Measurements from ENCODE around the gene HTATIP2. TPM values are rescaled to one million over a fixed set of nuclear protein-coding genes. Genes with fewer than 3 reads are reported as not detected.

The HTATIP2 gene
- total and polyA plus RNA-seq, 9 of the 15 experiments (the other 6 are each of a cell fraction or from before 2014, with no cell fraction given) = 48.3 to 90.9 (median 64.4) TPM

DNA sequence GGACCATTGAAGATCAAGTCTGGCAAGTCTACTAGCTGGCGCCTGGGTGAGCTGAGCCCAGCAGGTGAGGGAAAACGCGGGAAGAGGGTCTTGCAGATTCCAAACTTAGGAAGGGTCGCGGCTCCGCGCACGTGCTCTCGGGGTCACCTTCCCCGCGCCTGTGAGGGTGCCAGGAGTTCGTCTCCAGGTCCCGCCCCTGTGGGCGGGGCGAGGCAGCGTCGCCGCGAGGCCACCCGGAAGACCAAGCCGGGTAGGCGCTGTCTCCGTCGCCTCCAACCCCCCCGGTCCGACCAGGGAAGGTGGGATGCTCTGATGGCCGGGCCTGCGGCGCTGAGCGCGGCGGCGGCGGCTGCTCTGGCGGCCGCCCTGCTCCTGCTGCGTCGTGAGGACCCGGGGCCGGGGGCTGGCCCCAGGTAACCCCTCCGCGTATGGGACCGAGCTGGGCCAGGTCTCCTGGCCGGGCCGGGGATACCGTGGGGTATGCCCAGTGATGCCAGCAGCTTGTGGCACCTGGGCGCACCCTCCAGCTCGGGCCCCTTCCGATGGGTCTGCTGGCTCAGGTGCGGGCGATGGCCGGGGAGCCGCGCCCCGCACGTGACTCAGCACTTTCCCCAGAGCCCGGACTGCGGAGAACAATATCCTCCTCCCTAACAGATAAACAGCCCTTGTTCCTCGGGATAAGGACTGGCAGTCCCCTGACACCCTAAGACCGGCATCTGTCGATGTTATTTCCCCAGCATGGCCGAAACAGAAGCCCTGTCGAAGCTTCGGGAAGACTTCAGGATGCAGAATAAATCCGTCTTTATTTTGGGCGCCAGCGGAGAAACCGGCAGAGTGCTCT is at the start of gene HTATIP2 (continued):
- TF ChIP-seq MGA (IDR thresholded peaks at IDR 0.05) (peak; percentile 95), GATAD2A (IDR thresholded peaks at IDR 0.05) (peak; percentile 84), HEY1 (CRISPR knock-in tag; IDR thresholded peaks at IDR 0.05; ENCODE audit: borderline replicate concordance) (no peak), RFX5 (IDR thresholded peaks at IDR 0.05; ENCODE audit: low read depth, low read length) (no peak), RFX1 (IDR thresholded peaks at IDR 0.05) (no peak), PRDM10 (IDR thresholded peaks at IDR 0.05; ENCODE audit: partially characterized antibody) (peak; percentile 77), SMAD4 (CRISPR knock-in tag; conservative IDR thresholded peaks at IDR 0.05) (peak; percentile 62)
- TF ChIP-seq, protein P1, sequence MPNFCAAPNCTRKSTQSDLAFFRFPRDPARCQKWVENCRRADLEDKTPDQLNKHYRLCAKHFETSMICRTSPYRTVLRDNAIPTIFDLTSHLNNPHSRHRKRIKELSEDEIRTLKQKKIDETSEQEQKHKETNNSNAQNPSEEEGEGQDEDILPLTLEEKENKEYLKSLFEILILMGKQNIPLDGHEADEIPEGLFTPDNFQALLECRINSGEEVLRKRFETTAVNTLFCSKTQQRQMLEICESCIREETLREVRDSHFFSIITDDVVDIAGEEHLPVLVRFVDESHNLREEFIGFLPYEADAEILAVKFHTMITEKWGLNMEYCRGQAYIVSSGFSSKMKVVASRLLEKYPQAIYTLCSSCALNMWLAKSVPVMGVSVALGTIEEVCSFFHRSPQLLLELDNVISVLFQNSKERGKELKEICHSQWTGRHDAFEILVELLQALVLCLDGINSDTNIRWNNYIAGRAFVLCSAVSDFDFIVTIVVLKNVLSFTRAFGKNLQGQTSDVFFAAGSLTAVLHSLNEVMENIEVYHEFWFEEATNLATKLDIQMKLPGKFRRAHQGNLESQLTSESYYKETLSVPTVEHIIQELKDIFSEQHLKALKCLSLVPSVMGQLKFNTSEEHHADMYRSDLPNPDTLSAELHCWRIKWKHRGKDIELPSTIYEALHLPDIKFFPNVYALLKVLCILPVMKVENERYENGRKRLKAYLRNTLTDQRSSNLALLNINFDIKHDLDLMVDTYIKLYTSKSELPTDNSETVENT (CRISPR knock-in tag; IDR thresholded peaks at IDR 0.05) = no peak

Measured in K562 (cell line).